ENCODE data around the gene CEP192.
"Not testable (repeated sequence)": the region's sequence is repeated elsewhere in the genome, so short reads cannot be mapped to it uniquely, and the experiment has no call there.

The CEP192 gene

GRCh38 chr18:13095466-13095865, 104.3 kb downstream of the CEP192 start:
- no peak for DNase-seq (ENCODE audit: low read depth)
- TF ChIP-seq CTCF (conservative IDR thresholded peaks at IDR 0.05; ENCODE audit: control insufficient read depth, insufficient read depth, low read depth, low read length): no peak
- no peak overlapping the region for H3K4me3 ChIP-seq (ENCODE audit: control insufficient read depth, low read depth, low read length)

- no peak overlapping the region for H3K4me3 ChIP-seq (ENCODE audit: control insufficient read depth, low read depth, low read length)
- no peak for DNase-seq (ENCODE audit: low read depth)
- TF ChIP-seq CTCF (conservative IDR thresholded peaks at IDR 0.05; ENCODE audit: control insufficient read depth, insufficient read depth, low read depth, low read length): no peak
Observed at GRCh38 chr18:13096232-13096631, 105.1 kb downstream of the CEP192 start.

GRCh38 chr18:13096719-13097118, 105.6 kb downstream of the CEP192 start:
- no peak for TF ChIP-seq CTCF (conservative IDR thresholded peaks at IDR 0.05; ENCODE audit: control insufficient read depth, insufficient read depth, low read depth, low read length)
- H3K4me3 ChIP-seq (ENCODE audit: control insufficient read depth, low read depth, low read length): no peak overlapping the region
- DNase-seq (ENCODE audit: low read depth): no peak

- H3K4me3 ChIP-seq (ENCODE audit: control insufficient read depth, low read depth, low read length); DNase-seq (ENCODE audit: low read depth): not testable (repeated sequence)
Observed at GRCh38 chr18:13098104-13098503, 106.9 kb downstream of the CEP192 start.

- H3K4me3 ChIP-seq (ENCODE audit: control insufficient read depth, low read depth, low read length): no peak overlapping the region
- no peak for DNase-seq (ENCODE audit: low read depth)
- no peak for TF ChIP-seq CTCF (conservative IDR thresholded peaks at IDR 0.05; ENCODE audit: control insufficient read depth, insufficient read depth, low read depth, low read length)
Observed at GRCh38 chr18:13099113-13099512, 108.0 kb downstream of the CEP192 start.

GRCh38 chr18:13100942-13101658, 109.9 kb downstream of the CEP192 start:
- no peak for TF ChIP-seq CTCF (conservative IDR thresholded peaks at IDR 0.05; ENCODE audit: control insufficient read depth, insufficient read depth, low read depth, low read length)
- no peak overlapping the region for H3K4me3 ChIP-seq (ENCODE audit: control insufficient read depth, low read depth, low read length)
- no peak for DNase-seq (ENCODE audit: low read depth)

GRCh38 chr18:13101659-13102197, 110.6 kb downstream of the CEP192 start:
- DNase-seq (ENCODE audit: low read depth): no peak
- H3K4me3 ChIP-seq (ENCODE audit: control insufficient read depth, low read depth, low read length): no peak overlapping the region
- TF ChIP-seq CTCF (conservative IDR thresholded peaks at IDR 0.05; ENCODE audit: control insufficient read depth, insufficient read depth, low read depth, low read length): no peak

All from fibroblast of mammary gland (primary cell).